Cardiac fibroblast (primary cell): Measurements from ENCODE around the gene SCAPER.

Experiments used
- DNase-seq, 2 donors: peaks; one replicate each; pipeline versions ENCODE4 v3.0.0 to v3.0.0-alpha.2; 2010; ENCODE audit warnings: low read depth in 2 of 2
- H3K4me3 ChIP-seq, 2 donors: replicated peaks in 1 of 2; 1 replicate in 1 of 2; 2 replicates in 1 of 2; pipeline ENCODE4 v1.5.1; 2011; ENCODE audit warnings: low read depth in 2 of 2, low read length in 2 of 2, mild to moderate bottlenecking in 2 of 2, moderate library complexity in 1 of 2
- TF ChIP-seq, protein P1 (sequence below): IDR thresholded peaks from one replicate; pipeline ENCODE4 v1.5.1; 2011; ENCODE audit warnings: low read depth, mild to moderate bottlenecking, low read length, inconsistent platforms

The SCAPER gene

DNA sequence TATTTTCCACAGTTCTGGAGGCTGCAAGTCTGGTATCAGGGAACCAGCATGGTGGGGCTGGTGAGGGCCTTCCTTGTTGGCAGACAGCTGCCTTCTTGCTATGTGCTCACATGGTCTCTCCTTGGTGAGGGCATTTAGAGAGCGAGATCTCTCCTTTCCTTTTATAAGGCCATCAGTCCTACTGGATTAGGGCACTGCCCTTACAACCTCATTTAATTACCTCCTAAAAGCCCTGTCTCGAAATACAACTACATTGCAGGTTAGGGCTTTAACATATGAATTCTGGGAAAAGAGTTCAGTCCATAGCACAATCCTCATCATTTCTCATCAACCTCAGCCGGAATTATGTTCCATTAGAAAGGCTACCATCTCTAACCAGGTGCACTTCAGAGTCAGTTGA is 546.7 kb downstream of the SCAPER start:
- DNase-seq = no peak
- H3K4me3 ChIP-seq = no peak overlapping the region
- TF ChIP-seq, protein P1, sequence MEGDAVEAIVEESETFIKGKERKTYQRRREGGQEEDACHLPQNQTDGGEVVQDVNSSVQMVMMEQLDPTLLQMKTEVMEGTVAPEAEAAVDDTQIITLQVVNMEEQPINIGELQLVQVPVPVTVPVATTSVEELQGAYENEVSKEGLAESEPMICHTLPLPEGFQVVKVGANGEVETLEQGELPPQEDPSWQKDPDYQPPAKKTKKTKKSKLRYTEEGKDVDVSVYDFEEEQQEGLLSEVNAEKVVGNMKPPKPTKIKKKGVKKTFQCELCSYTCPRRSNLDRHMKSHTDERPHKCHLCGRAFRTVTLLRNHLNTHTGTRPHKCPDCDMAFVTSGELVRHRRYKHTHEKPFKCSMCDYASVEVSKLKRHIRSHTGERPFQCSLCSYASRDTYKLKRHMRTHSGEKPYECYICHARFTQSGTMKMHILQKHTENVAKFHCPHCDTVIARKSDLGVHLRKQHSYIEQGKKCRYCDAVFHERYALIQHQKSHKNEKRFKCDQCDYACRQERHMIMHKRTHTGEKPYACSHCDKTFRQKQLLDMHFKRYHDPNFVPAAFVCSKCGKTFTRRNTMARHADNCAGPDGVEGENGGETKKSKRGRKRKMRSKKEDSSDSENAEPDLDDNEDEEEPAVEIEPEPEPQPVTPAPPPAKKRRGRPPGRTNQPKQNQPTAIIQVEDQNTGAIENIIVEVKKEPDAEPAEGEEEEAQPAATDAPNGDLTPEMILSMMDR = no peak

DNA sequence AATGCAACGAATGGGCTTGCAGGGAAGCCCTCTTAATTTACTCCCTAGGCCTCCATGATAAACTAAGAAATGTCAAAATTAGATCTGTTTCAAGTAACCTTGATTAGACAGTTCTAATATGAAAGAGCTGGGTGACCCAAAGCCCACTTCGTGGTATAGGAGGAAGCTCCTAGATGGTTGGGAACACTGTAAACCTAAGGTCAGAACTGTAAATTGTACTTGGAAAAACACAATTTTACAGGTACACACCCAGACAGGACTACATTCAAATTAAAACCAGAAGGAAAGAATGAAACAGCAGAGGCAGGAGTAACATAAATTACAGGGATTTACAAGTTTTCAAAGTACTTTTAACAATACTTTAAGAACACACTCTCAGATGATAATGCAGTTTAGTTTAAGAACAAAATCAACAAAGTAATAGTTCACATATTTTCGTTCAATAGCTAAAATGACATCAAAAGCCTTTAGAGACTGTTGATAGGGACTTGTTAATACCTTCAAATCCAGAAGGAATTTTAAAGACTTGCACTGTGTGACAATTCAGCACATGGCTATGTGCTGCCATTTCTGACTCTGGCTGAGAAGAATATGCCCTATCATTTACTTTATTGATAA is 550.2 kb downstream of the SCAPER start:
- TF ChIP-seq, protein P1 = no peak

DNA sequence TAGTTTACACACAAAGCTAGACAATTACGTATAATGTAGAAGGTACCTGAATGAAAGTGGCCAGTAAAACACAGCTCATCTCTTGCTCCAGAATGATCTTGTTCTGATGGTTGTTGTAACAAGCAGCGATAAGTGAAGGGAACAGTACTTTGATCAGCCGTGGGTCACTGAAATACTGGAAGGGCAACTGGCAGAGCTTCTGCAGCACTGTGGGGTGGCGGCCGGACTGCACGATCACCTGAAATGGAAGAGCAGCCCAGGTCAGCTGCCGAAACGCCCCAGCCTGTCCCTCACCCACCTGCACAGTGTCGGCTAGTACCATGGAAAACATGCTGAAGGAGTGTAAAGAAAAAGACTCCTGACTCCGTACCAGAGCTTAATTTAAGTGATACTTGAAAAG is 551.2 kb downstream of the SCAPER start:
- TF ChIP-seq, protein P1 = no peak
- no peak overlapping the region for H3K4me3 ChIP-seq
- no peak for DNase-seq

More for the DNA sequence above, 550.2 kb downstream of the SCAPER start:
- no peak for DNase-seq
- no peak overlapping the region for H3K4me3 ChIP-seq

DNA sequence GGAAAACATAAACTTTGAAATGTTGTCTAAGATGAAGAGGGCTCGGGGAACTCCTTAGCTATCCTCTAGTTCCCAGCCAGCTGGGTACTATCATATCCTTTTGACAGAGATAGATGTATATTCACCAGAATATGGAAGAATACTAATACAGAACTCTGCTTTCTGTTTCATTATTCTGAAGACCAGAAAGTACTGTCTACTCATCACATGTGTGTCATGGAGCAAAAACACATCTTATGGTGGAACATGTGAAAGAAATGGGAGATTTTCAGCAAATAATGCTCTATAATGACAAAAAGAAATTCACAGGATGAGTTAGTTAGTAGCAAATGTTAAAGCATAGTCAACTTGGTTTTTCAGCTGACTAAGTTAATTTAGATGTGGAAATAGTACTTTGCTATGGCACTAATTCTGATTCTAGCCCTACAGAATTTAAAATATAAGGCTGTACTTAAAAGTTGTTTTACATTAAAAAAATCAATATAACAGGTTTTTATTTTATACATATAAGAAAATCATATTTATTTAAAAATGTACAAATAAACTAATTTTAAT is 552.0 kb downstream of the SCAPER start:
- no peak for DNase-seq
- TF ChIP-seq, protein P1 = no peak
- no peak overlapping the region for H3K4me3 ChIP-seq

DNA sequence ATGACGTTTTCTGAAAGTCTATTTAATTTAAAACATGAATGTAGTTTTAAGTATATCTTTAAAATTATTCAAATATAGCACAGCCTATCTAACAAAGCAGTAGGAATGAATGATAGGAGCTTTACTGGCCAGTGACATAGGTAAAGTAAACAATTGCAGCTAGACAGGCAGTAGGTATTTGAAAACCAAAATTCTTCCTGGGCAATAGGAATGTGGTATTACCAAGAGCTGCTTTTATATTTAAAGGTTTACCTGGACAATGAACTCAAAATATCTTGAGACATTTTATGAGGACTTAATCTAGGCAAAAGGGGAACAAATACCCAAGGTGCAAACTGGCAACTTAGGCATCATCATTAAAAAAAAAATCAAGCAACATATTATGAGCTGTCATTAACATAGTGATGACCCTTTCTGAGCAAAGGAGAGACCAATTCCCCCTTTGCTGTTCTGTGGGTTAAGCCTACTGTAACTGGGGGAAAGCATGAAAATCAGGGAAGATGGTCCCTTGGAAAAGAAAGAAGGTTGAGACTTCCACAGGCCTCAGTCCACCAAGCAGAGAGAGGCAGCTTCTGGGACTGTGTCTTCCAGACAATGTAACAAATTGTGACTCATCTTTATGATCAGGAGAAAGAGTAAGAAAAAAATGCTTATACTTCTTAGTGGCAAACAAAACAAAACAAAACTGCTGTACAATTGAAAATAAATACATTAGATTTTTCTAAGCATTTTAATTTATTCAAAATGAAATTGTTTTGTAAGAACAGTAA is 555.7 kb downstream of the SCAPER start:
- DNase-seq = peak in 1 of 2 donors; percentile 42
- TF ChIP-seq, protein P1 = no peak
- no peak overlapping the region for H3K4me3 ChIP-seq

DNA sequence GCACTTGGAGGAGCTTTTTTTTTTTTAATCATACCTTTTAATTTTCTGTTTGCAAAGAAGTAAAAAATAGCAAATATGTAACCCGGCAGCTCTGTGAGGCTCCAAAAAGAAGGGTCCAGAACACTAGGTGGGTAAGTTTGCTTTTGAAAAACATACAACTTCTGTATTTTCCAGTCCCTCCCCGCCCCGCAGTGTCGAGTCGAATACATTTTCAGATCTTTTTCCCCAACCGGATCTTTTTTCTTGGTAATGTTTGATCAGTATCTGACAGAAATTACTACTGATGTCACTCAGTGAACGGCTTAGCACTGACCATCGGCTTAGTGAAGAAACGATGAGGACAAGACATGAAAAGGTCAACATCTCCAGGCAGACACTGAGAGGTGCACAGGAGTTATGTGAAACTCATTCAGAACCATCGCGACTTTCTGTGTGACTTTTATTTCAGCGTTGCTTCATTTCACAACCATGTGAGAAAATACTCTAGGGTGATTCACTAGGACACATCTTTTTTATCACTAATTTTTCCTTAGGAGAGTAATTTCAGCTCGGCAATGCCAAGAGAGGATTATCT is 557.6 kb downstream of the SCAPER start:
- H3K4me3 ChIP-seq = no peak overlapping the region
- no peak for DNase-seq
- TF ChIP-seq, protein P1 = no peak
